ENCODE measurements around the gene MTERF2. TPM values are rescaled to one million over a fixed set of nuclear protein-coding genes. Genes with fewer than 3 reads are reported as not detected.

Gene MTERF2
- total RNA-seq, 1 donor = 7.3 TPM

GRCh38 chr12:106971065-106971464 lies 15.9 kb downstream of the MTERF2 start:
- H3K4me3 ChIP-seq (ENCODE audit: low read depth, low read length) = no peak overlapping the region
- DNase-seq (ENCODE audit: low read depth) = no peak
- no peak for TF ChIP-seq CTCF (IDR thresholded peaks at IDR 0.05; ENCODE audit: insufficient read depth, low read depth, low read length)

- H3K4me3 ChIP-seq (ENCODE audit: low read depth, low read length) = no peak overlapping the region
- TF ChIP-seq CTCF (IDR thresholded peaks at IDR 0.05; ENCODE audit: insufficient read depth, low read depth, low read length) = no peak
- DNase-seq (ENCODE audit: low read depth) = no peak
Measured at GRCh38 chr12:106964526-106964925, 22.4 kb downstream of the MTERF2 start.

- no peak for DNase-seq (ENCODE audit: low read depth)
- TF ChIP-seq CTCF (IDR thresholded peaks at IDR 0.05; ENCODE audit: insufficient read depth, low read depth, low read length) = no peak
- H3K4me3 ChIP-seq (ENCODE audit: low read depth, low read length) = no peak overlapping the region
Measured at GRCh38 chr12:106962286-106962685, 24.7 kb downstream of the MTERF2 start.

GRCh38 chr12:106960443-106960842 lies 26.5 kb downstream of the MTERF2 start:
- H3K4me3 ChIP-seq (ENCODE audit: low read depth, low read length) = no peak overlapping the region
- TF ChIP-seq CTCF (IDR thresholded peaks at IDR 0.05; ENCODE audit: insufficient read depth, low read depth, low read length) = no peak
- no peak for DNase-seq (ENCODE audit: low read depth)

- no peak for TF ChIP-seq CTCF (IDR thresholded peaks at IDR 0.05; ENCODE audit: insufficient read depth, low read depth, low read length)
- no peak for DNase-seq (ENCODE audit: low read depth)
Measured at GRCh38 chr12:106957583-106957982, 29.4 kb downstream of the MTERF2 start.

GRCh38 chr12:106956048-106956578 lies 30.8 kb downstream of the MTERF2 start:
- H3K4me3 ChIP-seq (ENCODE audit: low read depth, low read length) = peak overlapping the region; percentile 99
- no peak for TF ChIP-seq CTCF (IDR thresholded peaks at IDR 0.05; ENCODE audit: insufficient read depth, low read depth, low read length)
- peak; percentile 73 for DNase-seq (ENCODE audit: low read depth)

More at GRCh38 chr12:106957583-106957982, 29.4 kb downstream of the MTERF2 start:
- H3K4me3 ChIP-seq (ENCODE audit: low read depth, low read length) = peak overlapping the region; percentile 99
